NCI-H1694 (cell line): ENCODE measurements around the gene NTRK1.
"Not testable (repeated sequence)": the region's sequence is repeated elsewhere in the genome, so short reads cannot be mapped to it uniquely, and the experiment has no call there.

Experiments used
- DNase-seq: peaks from one replicate; lab custom pipeline; 2025; lab: John Stamatoyannopoulos, UW

The NTRK1 gene

GRCh38 chr1:156913809-156914387, 53.2 kb downstream of the NTRK1 start:
- DNase-seq: no peak

- no peak for DNase-seq
Observed at GRCh38 chr1:156914440-156914856, 53.8 kb downstream of the NTRK1 start.

GRCh38 chr1:156920233-156921052, 59.8 kb downstream of the NTRK1 start, which contains the start of gene LRRC71:
Gene LRRC71 (plus strand): TSS chr1:156920632. CDS start chr1:156920804, 172 bp downstream.
- peak; percentile 76 for DNase-seq

GRCh38 chr1:156921053-156921529, 60.4 kb downstream of the NTRK1 start:
- no peak for DNase-seq

GRCh38 chr1:156922986-156923669, 62.5 kb downstream of the NTRK1 start:
- DNase-seq: no peak

GRCh38 chr1:156923670-156924477, 63.2 kb downstream of the NTRK1 start:
- DNase-seq: no peak

- no peak for DNase-seq
Observed at GRCh38 chr1:156924478-156925153, 64.0 kb downstream of the NTRK1 start.

GRCh38 chr1:156925154-156926010, 64.7 kb downstream of the NTRK1 start:
- no peak for DNase-seq

GRCh38 chr1:156926175-156926574, 65.5 kb downstream of the NTRK1 start:
- DNase-seq: no peak

GRCh38 chr1:156926695-156927094, 66.0 kb downstream of the NTRK1 start:
- not testable (repeated sequence) for DNase-seq

- peak; percentile 37 for DNase-seq
Observed at GRCh38 chr1:156927215-156928042, 66.8 kb downstream of the NTRK1 start.

- no peak for DNase-seq
Observed at GRCh38 chr1:156928043-156928602, 67.5 kb downstream of the NTRK1 start.

- no peak for DNase-seq
Observed at GRCh38 chr1:156929596-156930238, 69.1 kb downstream of the NTRK1 start.

GRCh38 chr1:156930483-156930882, 69.8 kb downstream of the NTRK1 start:
- no peak for DNase-seq
